Middle frontal gyrus (tissue), 1 donor: ENCODE data around the gene IL3.

Source experiments
- DNase-seq: peaks from one replicate; pipeline ENCODE4 v3.0.0-alpha.2; 2015; ENCODE audit warnings: low spot score; ENCODE audit errors: extremely low spot score

IL3 gene

GRCh38 chr5:132072070-132072469, 11.6 kb downstream of the IL3 start:
- no peak for DNase-seq

- DNase-seq: no peak
Observed at GRCh38 chr5:132072528-132072927, 12.1 kb downstream of the IL3 start.

DNA sequence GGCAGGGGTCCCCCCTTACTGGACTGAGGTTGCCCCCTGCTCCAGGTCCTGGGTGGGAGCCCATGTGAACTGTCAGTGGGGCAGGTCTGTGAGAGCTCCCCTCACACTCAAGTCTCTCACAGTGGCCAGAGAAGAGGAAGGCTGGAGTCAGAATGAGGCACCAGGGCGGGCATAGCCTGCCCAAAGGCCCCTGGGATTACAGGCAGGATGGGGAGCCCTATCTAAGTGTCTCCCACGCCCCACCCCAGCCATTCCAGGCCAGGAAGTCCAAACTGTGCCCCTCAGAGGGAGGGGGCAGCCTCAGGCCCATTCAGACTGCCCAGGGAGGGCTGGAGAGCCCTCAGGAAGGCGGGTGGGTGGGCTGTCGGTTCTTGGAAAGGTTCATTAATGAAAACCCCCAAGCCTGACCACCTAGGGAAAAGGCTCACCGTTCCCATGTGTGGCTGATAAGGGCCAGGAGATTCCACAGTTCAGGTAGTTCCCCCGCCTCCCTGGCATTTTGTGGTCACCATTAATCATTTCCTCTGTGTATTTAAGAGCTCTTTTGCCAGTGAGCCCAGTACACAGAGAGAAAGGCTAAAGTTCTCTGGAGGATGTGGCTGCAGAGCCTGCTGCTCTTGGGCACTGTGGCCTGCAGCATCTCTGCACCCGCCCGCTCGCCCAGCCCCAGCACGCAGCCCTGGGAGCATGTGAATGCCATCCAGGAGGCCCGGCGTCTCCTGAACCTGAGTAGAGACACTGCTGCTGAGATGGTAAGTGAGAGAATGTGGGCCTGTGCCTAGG, 13.0 kb downstream of the IL3 start, which contains the start of gene CSF2:
Gene CSF2, plus strand, starts transcription at position 559 of the 783 bp plus-strand sequence. Its CDS starts 35 bp downstream, at position 594.
- no peak for DNase-seq

DNA sequence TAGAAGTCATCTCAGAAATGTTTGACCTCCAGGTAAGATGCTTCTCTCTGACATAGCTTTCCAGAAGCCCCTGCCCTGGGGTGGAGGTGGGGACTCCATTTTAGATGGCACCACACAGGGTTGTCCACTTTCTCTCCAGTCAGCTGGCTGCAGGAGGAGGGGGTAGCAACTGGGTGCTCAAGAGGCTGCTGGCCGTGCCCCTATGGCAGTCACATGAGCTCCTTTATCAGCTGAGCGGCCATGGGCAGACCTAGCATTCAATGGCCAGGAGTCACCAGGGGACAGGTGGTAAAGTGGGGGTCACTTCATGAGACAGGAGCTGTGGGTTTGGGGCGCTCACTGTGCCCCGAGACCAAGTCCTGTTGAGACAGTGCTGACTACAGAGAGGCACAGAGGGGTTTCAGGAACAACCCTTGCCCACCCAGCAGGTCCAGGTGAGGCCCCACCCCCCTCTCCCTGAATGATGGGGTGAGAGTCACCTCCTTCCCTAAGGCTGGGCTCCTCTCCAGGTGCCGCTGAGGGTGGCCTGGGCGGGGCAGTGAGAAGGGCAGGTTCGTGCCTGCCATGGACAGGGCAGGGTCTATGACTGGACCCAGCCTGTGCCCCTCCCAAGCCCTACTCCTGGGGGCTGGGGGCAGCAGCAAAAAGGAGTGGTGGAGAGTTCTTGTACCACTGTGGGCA, 13.8 kb downstream of the IL3 start:
- no peak for DNase-seq

DNA sequence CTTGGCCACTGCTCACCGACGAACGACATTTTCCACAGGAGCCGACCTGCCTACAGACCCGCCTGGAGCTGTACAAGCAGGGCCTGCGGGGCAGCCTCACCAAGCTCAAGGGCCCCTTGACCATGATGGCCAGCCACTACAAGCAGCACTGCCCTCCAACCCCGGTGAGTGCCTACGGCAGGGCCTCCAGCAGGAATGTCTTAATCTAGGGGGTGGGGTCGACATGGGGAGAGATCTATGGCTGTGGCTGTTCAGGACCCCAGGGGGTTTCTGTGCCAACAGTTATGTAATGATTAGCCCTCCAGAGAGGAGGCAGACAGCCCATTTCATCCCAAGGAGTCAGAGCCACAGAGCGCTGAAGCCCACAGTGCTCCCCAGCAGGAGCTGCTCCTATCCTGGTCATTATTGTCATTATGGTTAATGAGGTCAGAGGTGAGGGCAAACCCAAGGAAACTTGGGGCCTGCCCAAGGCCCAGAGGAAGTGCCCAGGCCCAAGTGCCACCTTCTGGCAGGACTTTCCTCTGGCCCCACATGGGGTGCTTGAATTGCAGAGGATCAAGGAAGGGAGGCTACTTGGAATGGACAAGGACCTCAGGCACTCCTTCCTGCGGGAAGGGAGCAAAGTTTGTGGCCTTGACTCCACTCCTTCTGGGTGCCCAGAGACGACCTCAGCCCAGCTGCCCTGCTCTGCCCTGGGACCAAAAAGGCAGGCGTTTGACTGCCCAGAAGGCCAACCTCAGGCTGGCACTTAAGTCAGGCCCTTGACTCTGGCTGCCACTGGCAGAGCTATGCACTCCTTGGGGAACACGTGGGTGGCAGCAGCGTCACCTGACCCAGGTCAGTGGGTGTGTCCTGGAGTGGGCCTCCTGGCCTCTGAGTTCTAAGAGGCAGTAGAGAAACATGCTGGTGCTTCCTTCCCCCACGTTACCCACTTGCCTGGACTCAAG, 14.6 kb downstream of the IL3 start:
- DNase-seq: no peak

- DNase-seq: no peak
Observed at GRCh38 chr5:132075719-132076077, 15.2 kb downstream of the IL3 start.

DNA sequence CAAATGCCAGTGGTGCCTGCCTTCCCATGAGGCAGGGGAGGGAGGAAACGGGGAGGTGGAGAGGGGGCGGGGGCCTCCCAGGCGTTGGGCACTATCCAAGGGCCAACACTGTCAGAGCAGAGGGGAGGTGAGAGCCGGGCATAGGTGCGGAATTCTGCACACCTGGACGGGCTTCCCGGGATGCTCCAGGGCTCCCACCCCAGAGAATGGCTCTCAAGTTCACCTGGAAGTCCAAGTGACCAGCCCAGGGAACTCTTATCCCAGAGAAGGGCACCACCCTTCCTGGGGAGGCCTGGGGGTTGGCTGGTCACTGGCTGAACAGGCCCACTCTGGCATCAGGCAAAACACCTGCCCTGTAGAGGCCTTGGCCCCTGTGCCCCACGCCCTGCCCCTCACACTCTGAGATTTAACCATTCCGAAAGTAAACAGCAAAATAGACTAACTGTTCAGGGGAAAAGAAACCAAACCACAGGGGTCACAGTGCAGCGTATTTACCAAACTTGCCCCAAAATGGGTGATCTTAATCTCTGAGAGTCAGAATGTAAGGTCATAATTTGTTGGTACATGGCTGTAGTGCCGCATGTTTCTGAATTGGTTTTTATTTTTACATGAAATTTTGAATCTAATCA, 15.9 kb downstream of the IL3 start:
- no peak for DNase-seq

DNA sequence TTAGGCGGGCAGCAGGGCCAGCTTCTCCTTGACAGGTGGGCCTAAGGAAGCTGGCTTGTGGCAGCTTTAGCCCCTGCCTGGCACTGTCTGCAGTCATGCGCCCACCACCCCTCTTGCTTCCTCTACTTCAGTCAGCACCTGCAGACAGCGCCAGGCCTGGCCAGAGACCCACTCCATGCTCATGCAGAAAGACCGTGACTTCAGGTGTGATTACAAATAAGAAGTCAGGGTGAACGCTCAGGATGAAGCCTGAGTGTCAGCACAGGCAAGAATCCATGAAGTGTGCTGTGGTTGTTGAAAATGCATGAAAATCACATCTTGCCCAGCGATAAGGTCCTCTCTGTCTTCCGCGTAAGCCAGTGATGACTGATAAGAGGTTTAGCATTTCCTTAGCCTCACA, 16.5 kb downstream of the IL3 start:
- DNase-seq: no peak

DNA sequence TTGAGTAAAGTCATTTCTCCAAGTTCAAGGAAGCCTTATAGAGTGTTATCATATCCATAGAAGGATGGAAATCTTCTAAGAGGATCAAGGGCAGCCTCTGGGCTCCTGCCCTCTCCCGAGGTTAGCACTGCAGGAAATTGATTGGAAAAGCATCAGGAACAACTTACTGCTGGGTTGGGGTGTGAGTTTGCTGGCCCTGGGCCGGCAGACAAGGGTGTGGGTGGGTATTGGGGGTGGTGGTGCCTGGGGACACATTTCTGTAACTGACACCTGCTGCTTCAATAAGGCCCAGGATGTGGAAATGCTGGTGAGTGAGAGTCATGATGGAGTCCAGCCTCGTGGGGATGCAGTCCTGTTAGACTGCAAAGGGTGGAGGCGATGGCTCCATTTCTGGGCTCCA, 18.6 kb downstream of the IL3 start:
- no peak for DNase-seq

DNA sequence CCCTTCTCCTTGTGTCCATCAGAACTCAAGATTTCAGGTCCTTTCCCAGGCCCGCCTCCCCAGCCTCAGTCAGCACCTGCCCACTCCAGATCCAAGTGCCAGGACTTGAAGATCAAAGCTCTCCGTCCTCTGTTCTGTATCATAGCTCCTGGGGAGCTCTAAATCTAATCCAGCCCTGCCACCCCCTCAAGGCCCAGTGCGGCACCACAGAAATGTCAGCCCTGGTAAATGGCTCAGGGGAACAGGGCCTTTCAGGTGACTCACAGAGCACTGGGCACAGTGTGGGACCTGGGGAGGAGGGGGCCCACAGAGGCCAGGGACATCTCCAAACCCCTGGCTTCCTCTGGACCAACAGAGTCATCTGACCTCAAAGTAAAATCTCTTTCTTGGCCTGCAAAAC, 19.2 kb downstream of the IL3 start:
- no peak for DNase-seq

GRCh38 chr5:132080595-132080994, 20.1 kb downstream of the IL3 start:
- no peak for DNase-seq

DNA sequence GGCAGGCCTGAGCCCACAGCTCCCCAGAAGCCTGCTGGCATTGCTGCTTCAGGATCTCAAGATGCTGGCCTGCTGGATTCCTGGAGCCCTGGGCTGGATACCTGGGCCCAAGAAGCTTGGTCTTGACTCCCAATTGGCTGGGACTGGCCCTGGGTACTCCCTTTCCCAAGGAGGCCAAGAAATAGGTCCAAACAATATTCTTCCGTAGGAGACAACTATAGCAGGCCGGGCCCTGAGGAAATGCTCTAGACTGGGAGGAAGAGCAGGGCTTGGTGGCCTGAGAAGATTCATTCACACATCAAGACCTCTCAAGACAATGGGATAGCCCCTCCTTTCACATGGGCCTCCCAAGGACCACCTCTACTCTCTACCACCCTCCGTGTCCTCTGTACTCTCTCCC, 21.0 kb downstream of the IL3 start:
- DNase-seq: no peak

- no peak for DNase-seq
Observed at GRCh38 chr5:132082329-132083023, 22.0 kb downstream of the IL3 start.

DNA sequence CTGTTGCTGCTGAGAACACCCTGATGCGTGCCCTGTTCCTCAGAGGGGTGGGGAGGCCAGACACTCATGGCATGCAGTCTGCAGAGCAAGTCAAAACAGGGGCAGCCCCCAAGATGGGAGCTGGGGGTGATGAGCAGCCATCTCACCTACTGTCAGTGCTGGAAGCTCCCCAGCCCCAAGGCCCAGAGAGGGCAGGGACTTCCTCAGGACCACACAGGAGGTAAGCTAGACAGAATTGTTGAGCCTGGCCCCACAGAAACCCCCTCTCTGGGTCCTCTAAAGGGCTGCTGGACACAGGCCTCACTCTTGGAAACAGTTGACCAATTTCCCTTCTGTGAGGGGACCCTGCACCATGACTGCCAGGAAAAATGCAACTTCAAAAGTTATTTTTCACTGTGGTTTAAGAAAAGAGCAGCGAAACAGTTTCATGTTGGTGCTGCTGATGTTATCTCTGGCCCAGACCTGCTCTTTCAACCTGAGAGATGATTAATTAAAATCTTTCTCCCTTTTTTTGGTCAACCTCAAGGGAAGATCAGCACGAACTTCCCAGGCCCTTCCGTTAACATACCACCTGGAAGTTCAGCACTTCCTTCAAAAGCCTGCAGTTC, 22.7 kb downstream of the IL3 start:
- DNase-seq: no peak

DNA sequence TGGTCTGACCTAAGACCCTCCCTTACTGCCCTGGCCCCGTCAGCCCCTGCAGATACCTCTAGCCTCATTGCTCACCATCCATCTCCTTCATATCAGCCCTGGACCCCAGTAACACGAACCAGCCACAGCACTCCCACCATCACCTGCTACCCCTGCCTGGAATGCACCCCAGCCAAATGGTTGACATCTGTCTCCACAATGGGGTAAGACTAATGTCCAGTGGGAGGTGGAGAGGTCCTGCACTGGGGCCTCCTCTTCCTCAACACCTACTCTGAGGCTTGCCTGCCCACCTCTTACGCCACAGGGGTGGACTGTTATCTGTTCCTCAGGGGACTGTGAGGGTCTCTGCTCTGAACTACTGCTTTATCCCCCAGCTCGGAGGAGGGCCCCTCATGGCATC, 25.2 kb downstream of the IL3 start:
- no peak for DNase-seq

DNA sequence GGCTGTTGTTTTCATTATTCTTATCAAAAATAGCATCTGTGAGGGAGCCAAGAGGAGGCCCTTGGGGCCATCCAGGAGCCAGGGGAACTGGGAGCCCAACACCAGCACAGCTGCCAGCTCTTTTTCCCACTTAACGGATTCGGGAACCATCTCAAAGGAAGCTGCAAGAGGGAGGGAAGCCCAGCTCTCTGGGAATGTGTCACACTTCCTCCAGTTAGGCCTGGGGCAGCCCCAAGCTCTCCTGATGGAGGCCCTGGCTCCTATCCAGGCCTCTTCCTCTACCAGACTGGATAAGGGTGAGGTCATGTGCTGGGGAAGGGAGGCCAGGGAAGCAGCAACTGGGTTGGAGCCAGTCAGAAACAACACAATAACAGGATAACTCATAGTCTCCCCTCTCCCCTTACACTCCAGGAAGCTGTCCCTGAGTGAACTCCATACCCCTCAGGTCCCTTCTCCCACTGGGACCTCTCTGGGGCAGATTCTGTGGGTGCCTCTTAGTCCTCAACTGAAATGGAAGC, 25.9 kb downstream of the IL3 start:
- no peak for DNase-seq

DNA sequence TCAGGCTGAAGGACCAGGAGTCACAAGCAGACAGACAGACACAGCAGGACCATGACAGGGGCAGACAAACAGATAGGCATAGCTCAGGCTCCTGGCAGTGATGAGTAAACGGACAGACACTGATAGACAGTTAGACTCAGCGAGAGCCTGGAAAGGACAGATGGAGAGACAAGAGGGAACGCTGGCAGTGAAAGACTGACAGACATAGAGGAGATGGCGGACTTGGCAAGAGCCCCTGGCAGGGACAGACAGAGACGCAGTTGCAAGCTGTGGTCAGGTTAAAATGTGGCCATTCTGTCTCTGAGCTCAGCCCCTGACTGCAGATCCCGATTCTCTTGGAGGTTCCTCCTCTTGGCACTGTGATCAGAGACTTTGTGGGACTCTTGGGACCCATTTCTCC, 26.7 kb downstream of the IL3 start:
- no peak for DNase-seq

- DNase-seq: no peak
Observed at GRCh38 chr5:132087661-132088060, 27.2 kb downstream of the IL3 start.

- no peak for DNase-seq
Observed at GRCh38 chr5:132089363-132089762, 28.9 kb downstream of the IL3 start.

DNA sequence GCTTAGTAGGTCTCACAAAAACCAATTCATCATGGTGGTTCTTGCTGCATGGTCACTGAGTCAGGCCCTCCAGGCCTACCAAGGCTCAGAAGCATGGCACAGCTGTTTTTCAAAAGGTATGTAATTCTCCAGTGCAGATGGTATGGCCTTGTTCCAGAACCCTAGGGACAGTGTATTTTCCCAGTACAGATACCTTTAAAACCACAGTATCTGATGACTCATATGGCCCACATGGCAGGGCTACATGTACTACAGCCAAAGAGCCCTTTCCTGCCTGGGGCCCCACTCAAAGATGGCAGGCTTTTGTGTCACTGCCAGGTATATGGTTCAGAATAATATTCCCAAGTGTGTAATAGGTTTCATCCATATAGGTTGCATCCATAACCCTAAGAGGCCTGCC, 29.7 kb downstream of the IL3 start:
- no peak for DNase-seq
